GM18508 (cell line): ENCODE data around the gene IGSF3.

ENCODE experiments used
- ATAC-seq: cut with Tn5 transposase; IDR thresholded peaks from one replicate; pipeline ENCODE4 v1.9.1; 2021; ENCODE audit warnings: moderate number of reproducible peaks; ENCODE audit not compliant: insufficient read depth, unreplicated experiment

IGSF3 gene

GRCh38 chr1:116667575-116668105 lies at the start of gene IGSF3:
TSS of gene IGSF3 (minus strand) at chr1:116667733. CDS start at chr1:116666326, 1,407 bp downstream.
- no peak for ATAC-seq

GRCh38 chr1:116717318-116717717 lies 49.8 kb upstream of the IGSF3 start:
- ATAC-seq: no peak

GRCh38 chr1:116716391-116716790 lies 48.9 kb upstream of the IGSF3 start:
- ATAC-seq: no peak

GRCh38 chr1:116713474-116713873 lies 45.9 kb upstream of the IGSF3 start:
- ATAC-seq: no peak

- ATAC-seq: no peak
These were observed 45.0 kb upstream of the IGSF3 start for GRCh38 chr1:116712510-116712909.

GRCh38 chr1:116711263-116711840 lies 43.8 kb upstream of the IGSF3 start:
- ATAC-seq: no peak

- ATAC-seq: no peak
These were observed 43.1 kb upstream of the IGSF3 start for GRCh38 chr1:116710420-116711262.

- ATAC-seq: no peak
These were observed 42.2 kb upstream of the IGSF3 start for GRCh38 chr1:116709666-116710167.

- no peak for ATAC-seq
These were observed 40.8 kb upstream of the IGSF3 start for GRCh38 chr1:116708255-116708900.

- no peak for ATAC-seq
These were observed 39.3 kb upstream of the IGSF3 start for GRCh38 chr1:116706841-116707240.

GRCh38 chr1:116706123-116706522 lies 38.6 kb upstream of the IGSF3 start:
- no peak for ATAC-seq

GRCh38 chr1:116704278-116704677 lies 36.7 kb upstream of the IGSF3 start:
- ATAC-seq: no peak

GRCh38 chr1:116699605-116700004 lies 32.1 kb upstream of the IGSF3 start:
- ATAC-seq: no peak

- no peak for ATAC-seq
These were observed 30.7 kb upstream of the IGSF3 start for GRCh38 chr1:116698244-116698595.

GRCh38 chr1:116697548-116698243 lies 30.2 kb upstream of the IGSF3 start:
- ATAC-seq: no peak

- ATAC-seq: no peak
These were observed 27.0 kb upstream of the IGSF3 start for GRCh38 chr1:116694524-116694923.

- no peak for ATAC-seq
These were observed 26.4 kb upstream of the IGSF3 start for GRCh38 chr1:116693759-116694480.

GRCh38 chr1:116692879-116693278 lies 25.3 kb upstream of the IGSF3 start:
- no peak for ATAC-seq

- no peak for ATAC-seq
These were observed 23.4 kb upstream of the IGSF3 start for GRCh38 chr1:116690849-116691406.
